ENCODE results near the gene MAPKAP1.

The MAPKAP1 gene

DNA sequence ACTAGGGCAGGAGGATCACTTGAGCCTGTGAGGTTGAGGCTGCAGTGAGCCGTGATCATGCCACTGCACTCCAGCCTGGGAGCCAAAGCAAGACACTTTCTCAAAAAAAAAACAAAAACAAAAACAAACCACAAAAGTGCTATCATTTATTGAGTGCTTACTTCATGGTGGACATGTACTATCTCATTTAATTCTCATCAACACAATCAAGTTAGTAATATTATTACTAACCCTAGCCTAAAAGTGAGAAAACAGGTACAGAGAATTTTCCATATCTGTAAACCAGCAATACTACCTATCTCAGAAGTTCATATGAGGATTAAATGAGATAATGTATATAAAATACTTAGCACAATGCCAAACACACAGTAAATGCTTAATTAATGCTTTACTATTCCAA lies 85.8 kb downstream of the MAPKAP1 start:
- H4K8ac ChIP-seq (ENCODE audit: low read depth, low read length), result no peak overlapping the region
- H3K79me2 ChIP-seq (ENCODE audit: control insufficient read depth, insufficient read depth, low read length), result peaks cover 2% of the 10 kb centered on the region
- H3K4me1 ChIP-seq (ENCODE audit: control insufficient read depth, low read depth, low read length), result no peaks in the 10 kb centered on the region
- no peak overlapping the region for H3K4me3 ChIP-seq (ENCODE audit: low read length)
- no peak overlapping the region for H3K4ac ChIP-seq (ENCODE audit: low read depth, low read length)
- H3K9ac ChIP-seq (ENCODE audit: low read length), result no peak overlapping the region
- H4K5ac ChIP-seq (ENCODE audit: low read length), result no peak overlapping the region
- DNase-seq, result no peak
- H2BK120ac ChIP-seq (ENCODE audit: low read depth, low read length), result no peak overlapping the region
- no peak overlapping the region for H3K23ac ChIP-seq (ENCODE audit: low read length)
- no peaks in the 10 kb centered on the region for H3K36me3 ChIP-seq (ENCODE audit: control insufficient read depth, insufficient read depth, low read length)
- H2BK5ac ChIP-seq (ENCODE audit: low read length), result no peak overlapping the region
- no peaks in the 10 kb centered on the region for H3K27me3 ChIP-seq (ENCODE audit: insufficient read depth, low read length, poor library complexity)
- no peak overlapping the region for H2BK15ac ChIP-seq (replicated peaks; ENCODE audit: low read depth)
- H3K18ac ChIP-seq (ENCODE audit: low read length), result no peak overlapping the region
- H2AK5ac ChIP-seq (ENCODE audit: low read length), result no peak overlapping the region
- H3K79me1 ChIP-seq (ENCODE audit: low read length), result no peaks in the 10 kb centered on the region
- H3K27ac ChIP-seq (ENCODE audit: low read depth, low read length), result no peak overlapping the region
- no peak overlapping the region for H3K4me2 ChIP-seq (ENCODE audit: low read length)
- no peak overlapping the region for H3K56ac ChIP-seq (ENCODE audit: low read length)
- WGBS (ENCODE audit: extremely low coverage, insufficient coverage, low lambda C conversion rate), result no CpG with 5 or more reads among the region's 1 CpG

DNA sequence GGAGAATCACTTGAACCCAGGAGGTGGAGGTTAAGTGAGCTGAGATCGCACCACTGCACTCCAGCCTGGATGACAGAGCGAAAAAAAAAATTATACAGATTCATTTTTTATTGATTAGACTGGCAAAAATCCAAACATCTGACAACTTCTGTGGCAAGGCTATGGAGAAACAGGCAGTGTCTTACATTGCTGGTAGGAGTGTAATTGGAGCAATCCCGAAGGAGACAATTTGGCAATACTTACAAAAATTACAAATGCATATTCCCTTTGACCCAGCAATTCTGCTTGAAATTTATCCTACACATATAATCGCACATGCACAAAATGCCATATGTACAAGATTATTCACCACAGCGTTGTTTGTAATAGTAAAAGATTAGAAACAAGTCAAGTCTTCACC lies 86.8 kb downstream of the MAPKAP1 start:
- WGBS (ENCODE audit: extremely low coverage, insufficient coverage, low lambda C conversion rate), result no CpG with 5 or more reads among the region's 5 CpGs
- Histone ChIP-seq H3K79me2 (ENCODE audit: control insufficient read depth, insufficient read depth, low read length) (peaks cover 2% of the 10 kb centered on the region), H4K8ac (ENCODE audit: low read depth, low read length) (no peak overlapping the region), H2BK5ac (ENCODE audit: low read length) (no peak overlapping the region), H3K23ac (ENCODE audit: low read length) (no peak overlapping the region), H3K36me3 (ENCODE audit: control insufficient read depth, insufficient read depth, low read length) (no peaks in the 10 kb centered on the region), H2BK15ac (replicated peaks; ENCODE audit: low read depth) (no peak overlapping the region), H3K4me2 (ENCODE audit: low read length) (no peak overlapping the region), H3K4ac (ENCODE audit: low read depth, low read length) (no peak overlapping the region), H3K9ac (ENCODE audit: low read length) (no peak overlapping the region), H3K56ac (ENCODE audit: low read length) (no peak overlapping the region), H3K18ac (ENCODE audit: low read length) (no peak overlapping the region), H3K27me3 (ENCODE audit: insufficient read depth, low read length, poor library complexity) (no peaks in the 10 kb centered on the region), H2AK5ac (ENCODE audit: low read length) (no peak overlapping the region), H3K4me3 (ENCODE audit: low read length) (no peak overlapping the region), H4K5ac (ENCODE audit: low read length) (no peak overlapping the region), H3K79me1 (ENCODE audit: low read length) (no peaks in the 10 kb centered on the region), H3K4me1 (ENCODE audit: control insufficient read depth, low read depth, low read length) (no peaks in the 10 kb centered on the region), H3K27ac (ENCODE audit: low read depth, low read length) (no peak overlapping the region), H2BK120ac (ENCODE audit: low read depth, low read length) (no peak overlapping the region)
- no peak for DNase-seq

GRCh38 chr9:125617087-125617486 lies 89.9 kb downstream of the MAPKAP1 start:
- H3K18ac ChIP-seq (ENCODE audit: low read length), result no peak overlapping the region
- WGBS (ENCODE audit: extremely low coverage, insufficient coverage, low lambda C conversion rate), result no CpG with 5 or more reads among the region's 5 CpGs
- peaks cover 4% of the 10 kb centered on the region for H3K79me1 ChIP-seq (ENCODE audit: low read length)
- no peak overlapping the region for H2BK120ac ChIP-seq (ENCODE audit: low read depth, low read length)
- H4K5ac ChIP-seq (ENCODE audit: low read length), result no peak overlapping the region
- no peaks in the 10 kb centered on the region for H3K4me1 ChIP-seq (ENCODE audit: control insufficient read depth, low read depth, low read length)
- H3K9ac ChIP-seq (ENCODE audit: low read length), result no peak overlapping the region
- no peak overlapping the region for H2AK5ac ChIP-seq (ENCODE audit: low read length)
- no peak overlapping the region for H2BK5ac ChIP-seq (ENCODE audit: low read length)
- no peak overlapping the region for H4K8ac ChIP-seq (ENCODE audit: low read depth, low read length)
- H3K36me3 ChIP-seq (ENCODE audit: control insufficient read depth, insufficient read depth, low read length), result no peaks in the 10 kb centered on the region
- H3K23ac ChIP-seq (ENCODE audit: low read length), result no peak overlapping the region
- no peak overlapping the region for H2BK15ac ChIP-seq (replicated peaks; ENCODE audit: low read depth)
- H3K56ac ChIP-seq (ENCODE audit: low read length), result no peak overlapping the region
- no peak overlapping the region for H3K4me3 ChIP-seq (ENCODE audit: low read length)
- no peak overlapping the region for H3K27ac ChIP-seq (ENCODE audit: low read depth, low read length)
- DNase-seq, result no peak
- no peaks in the 10 kb centered on the region for H3K27me3 ChIP-seq (ENCODE audit: insufficient read depth, low read length, poor library complexity)
- peaks cover 2% of the 10 kb centered on the region for H3K79me2 ChIP-seq (ENCODE audit: control insufficient read depth, insufficient read depth, low read length)
- H3K4me2 ChIP-seq (ENCODE audit: low read length), result no peak overlapping the region
- no peak overlapping the region for H3K4ac ChIP-seq (ENCODE audit: low read depth, low read length)

DNA sequence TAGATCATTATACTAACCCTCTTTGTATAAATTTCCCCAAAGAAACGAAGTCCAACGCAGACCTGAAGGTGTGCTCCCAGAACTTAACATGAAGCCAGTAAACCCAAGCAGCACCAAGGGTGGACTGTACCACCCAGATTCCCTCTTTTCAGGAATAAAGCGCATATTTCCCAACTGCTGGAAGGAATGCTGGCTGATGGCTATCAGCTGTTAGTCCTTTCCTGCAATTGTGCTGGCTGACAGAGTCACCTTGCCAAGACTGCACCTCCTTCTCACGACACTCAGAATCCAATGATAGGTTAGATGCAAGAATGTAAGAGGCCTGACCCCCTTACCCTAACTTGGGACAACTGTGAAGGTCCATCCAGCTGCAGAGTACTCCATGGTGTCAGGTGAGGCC lies 93.9 kb downstream of the MAPKAP1 start:
- Histone ChIP-seq H3K4me1 (ENCODE audit: control insufficient read depth, low read depth, low read length) (no peaks in the 10 kb centered on the region), H3K56ac (ENCODE audit: low read length) (no peak overlapping the region), H4K8ac (ENCODE audit: low read depth, low read length) (no peak overlapping the region), H2BK120ac (ENCODE audit: low read depth, low read length) (no peak overlapping the region), H3K4ac (ENCODE audit: low read depth, low read length) (no peak overlapping the region), H3K27ac (ENCODE audit: low read depth, low read length) (no peak overlapping the region), H3K9ac (ENCODE audit: low read length) (no peak overlapping the region), H3K27me3 (ENCODE audit: insufficient read depth, low read length, poor library complexity) (no peaks in the 10 kb centered on the region), H3K79me1 (ENCODE audit: low read length) (peaks cover 4% of the 10 kb centered on the region), H2BK15ac (replicated peaks; ENCODE audit: low read depth) (no peak overlapping the region), H3K23ac (ENCODE audit: low read length) (no peak overlapping the region), H2AK5ac (ENCODE audit: low read length) (no peak overlapping the region), H3K18ac (ENCODE audit: low read length) (no peak overlapping the region), H3K79me2 (ENCODE audit: control insufficient read depth, insufficient read depth, low read length) (peaks cover 3% of the 10 kb centered on the region), H4K5ac (ENCODE audit: low read length) (no peak overlapping the region), H2BK5ac (ENCODE audit: low read length) (no peak overlapping the region), H3K36me3 (ENCODE audit: control insufficient read depth, insufficient read depth, low read length) (no peaks in the 10 kb centered on the region), H3K4me3 (ENCODE audit: low read length) (no peak overlapping the region), H3K4me2 (ENCODE audit: low read length) (no peak overlapping the region)
- DNase-seq, result peak; percentile 40
- WGBS (ENCODE audit: extremely low coverage, insufficient coverage, low lambda C conversion rate), result no CpG with 5 or more reads among the region's 4 CpGs

DNA sequence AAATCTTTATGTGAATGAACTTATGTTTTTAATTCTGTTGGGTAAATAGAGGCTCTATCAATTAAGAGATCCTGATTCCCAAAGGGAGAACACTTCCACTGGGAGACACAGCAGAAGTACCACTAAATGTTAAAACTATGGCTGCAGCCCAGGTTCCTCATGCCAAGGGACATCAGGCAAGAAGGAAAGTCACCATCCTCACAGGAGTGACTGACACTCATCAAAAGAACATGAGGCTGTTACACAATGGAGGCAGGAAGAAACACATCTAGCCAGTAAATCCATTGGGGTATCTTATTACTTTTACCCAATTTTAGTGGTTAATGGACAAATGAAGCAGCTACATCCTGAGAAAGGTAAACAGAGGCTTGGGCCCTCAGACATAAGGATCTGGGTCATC lies 94.4 kb downstream of the MAPKAP1 start:
- Histone ChIP-seq H3K36me3 (ENCODE audit: control insufficient read depth, insufficient read depth, low read length) (no peaks in the 10 kb centered on the region), H2BK5ac (ENCODE audit: low read length) (no peak overlapping the region), H3K18ac (ENCODE audit: low read length) (no peak overlapping the region), H2BK120ac (ENCODE audit: low read depth, low read length) (no peak overlapping the region), H4K5ac (ENCODE audit: low read length) (no peak overlapping the region), H3K23ac (ENCODE audit: low read length) (no peak overlapping the region), H3K56ac (ENCODE audit: low read length) (no peak overlapping the region), H4K8ac (ENCODE audit: low read depth, low read length) (no peak overlapping the region), H3K4ac (ENCODE audit: low read depth, low read length) (no peak overlapping the region), H3K4me1 (ENCODE audit: control insufficient read depth, low read depth, low read length) (no peaks in the 10 kb centered on the region), H2BK15ac (replicated peaks; ENCODE audit: low read depth) (no peak overlapping the region), H3K79me2 (ENCODE audit: control insufficient read depth, insufficient read depth, low read length) (peaks cover 3% of the 10 kb centered on the region), H3K9ac (ENCODE audit: low read length) (no peak overlapping the region), H3K4me2 (ENCODE audit: low read length) (no peak overlapping the region), H3K4me3 (ENCODE audit: low read length) (no peak overlapping the region), H3K27me3 (ENCODE audit: insufficient read depth, low read length, poor library complexity) (no peaks in the 10 kb centered on the region), H3K27ac (ENCODE audit: low read depth, low read length) (no peak overlapping the region), H2AK5ac (ENCODE audit: low read length) (no peak overlapping the region), H3K79me1 (ENCODE audit: low read length) (peaks cover 4% of the 10 kb centered on the region)
- DNase-seq, result no peak

DNA sequence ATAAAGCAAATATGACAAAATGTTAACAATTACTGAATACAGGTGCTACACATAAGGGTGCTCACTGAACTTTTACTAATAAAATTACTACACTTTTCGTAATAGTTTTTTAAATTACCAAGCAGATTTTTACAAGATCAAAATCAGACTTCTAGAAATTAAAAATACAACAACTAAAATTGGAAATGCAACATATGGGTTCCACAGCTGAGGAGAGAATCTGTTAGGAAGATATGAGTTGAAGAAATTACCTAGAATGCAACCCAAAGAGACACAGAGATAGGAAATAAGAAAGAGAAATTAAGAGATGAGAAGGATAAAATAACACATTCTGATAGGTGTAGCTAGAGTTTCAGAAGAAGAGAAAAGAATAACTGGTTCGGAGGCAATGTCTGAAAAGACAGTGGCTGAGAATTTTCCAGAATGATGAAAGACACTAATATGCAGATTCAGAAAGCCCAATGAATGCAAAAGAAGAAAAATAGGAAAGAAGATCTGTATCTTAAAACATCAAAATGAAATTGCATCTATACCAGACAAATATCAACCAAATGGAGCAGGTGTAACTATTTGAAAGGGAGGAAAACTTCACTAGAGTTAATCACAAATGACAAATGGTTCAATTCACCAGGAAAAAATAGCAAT lies 95.8 kb downstream of the MAPKAP1 start:
- no peaks in the 10 kb centered on the region for H3K27me3 ChIP-seq (ENCODE audit: insufficient read depth, low read length, poor library complexity)
- H4K8ac ChIP-seq (ENCODE audit: low read depth, low read length), result no peak overlapping the region
- no peak overlapping the region for H3K9ac ChIP-seq (ENCODE audit: low read length)
- no peaks in the 10 kb centered on the region for H3K4me1 ChIP-seq (ENCODE audit: control insufficient read depth, low read depth, low read length)
- H2BK5ac ChIP-seq (ENCODE audit: low read length), result no peak overlapping the region
- H3K4me2 ChIP-seq (ENCODE audit: low read length), result no peak overlapping the region
- H3K18ac ChIP-seq (ENCODE audit: low read length), result no peak overlapping the region
- H4K5ac ChIP-seq (ENCODE audit: low read length), result no peak overlapping the region
- no peak overlapping the region for H2BK15ac ChIP-seq (replicated peaks; ENCODE audit: low read depth)
- WGBS (ENCODE audit: extremely low coverage, insufficient coverage, low lambda C conversion rate), result 100% methylated on average over 1 of the region's 2 CpGs
- H2BK120ac ChIP-seq (ENCODE audit: low read depth, low read length), result no peak overlapping the region
- no peak overlapping the region for H3K4ac ChIP-seq (ENCODE audit: low read depth, low read length)
- H3K79me1 ChIP-seq (ENCODE audit: low read length), result peaks cover 4% of the 10 kb centered on the region
- no peak for DNase-seq
- no peak overlapping the region for H3K27ac ChIP-seq (ENCODE audit: low read depth, low read length)
- no peak overlapping the region for H3K4me3 ChIP-seq (ENCODE audit: low read length)
- H3K56ac ChIP-seq (ENCODE audit: low read length), result no peak overlapping the region
- H3K36me3 ChIP-seq (ENCODE audit: control insufficient read depth, insufficient read depth, low read length), result no peaks in the 10 kb centered on the region
- peaks cover 2% of the 10 kb centered on the region for H3K79me2 ChIP-seq (ENCODE audit: control insufficient read depth, insufficient read depth, low read length)
- no peak overlapping the region for H3K23ac ChIP-seq (ENCODE audit: low read length)
- H2AK5ac ChIP-seq (ENCODE audit: low read length), result no peak overlapping the region
